Keratinocyte (primary cell): Measurements from ENCODE around the gene MIS12. TPM values are rescaled to one million over a fixed set of nuclear protein-coding genes. Genes with fewer than 3 reads are reported as not detected.

Source experiments
- DNase-seq: peaks from one replicate; pipeline ENCODE4 v3.0.0-alpha.2; 2011; ENCODE audit warnings: low read depth, missing footprints, low spot score
- FAIRE-seq: peaks from 2 replicates; lab custom pipeline; 2011; peaks lifted over from hg19 to GRCh38; lab: Jason Lieb, UNC
- H2AFZ ChIP-seq: 2 replicates; pipeline ENCODE4 v1.6.0; 2012; ENCODE audit warnings: low read length, control low read depth, inconsistent platforms; ENCODE audit not compliant: control insufficient read depth
- H3K27ac ChIP-seq: 2 replicates; pipeline ENCODE4 v1.5.1; 2011; ENCODE audit warnings: low read length; ENCODE audit not compliant: control insufficient read depth, insufficient read depth
- H3K27me3 ChIP-seq: 3 replicates; pipeline ENCODE4 v1.6.0; 2011; ENCODE audit warnings: low read length; ENCODE audit not compliant: control insufficient read depth, insufficient read depth; ENCODE audit errors: extremely low read depth
- H3K36me3 ChIP-seq, 2 experiments: 2 replicates in 1 of 2; 3 replicates in 1 of 2; pipeline ENCODE4 v1.5.1; 2011; ENCODE audit warnings: low read length in 2 of 2, mild to moderate bottlenecking in 1 of 2; ENCODE audit not compliant: control insufficient read depth in 2 of 2, insufficient read depth in 2 of 2; ENCODE audit errors: extremely low read depth in 1 of 2
- H3K4me1 ChIP-seq: 3 replicates; pipeline ENCODE4 v1.5.1; 2011; ENCODE audit warnings: low read length; ENCODE audit not compliant: control insufficient read depth, insufficient read depth; ENCODE audit errors: extremely low read depth
- H3K4me2 ChIP-seq: 3 replicates; pipeline ENCODE4 v1.6.0; 2011; ENCODE audit warnings: low read depth, low read length; ENCODE audit not compliant: control insufficient read depth, insufficient read depth; ENCODE audit errors: extremely low read depth
- H3K4me3 ChIP-seq, 3 experiments: fragments of 200-600 bp in 1 of 3; sonication (generic) in 1 of 3; 2 replicates in 2 of 3; 3 replicates in 1 of 3; pipeline ENCODE4 v1.5.1; 2011 to 2016; ENCODE audit warnings: low read length in 3 of 3, mild to moderate bottlenecking in 3 of 3, control low read depth in 2 of 3, inconsistent platforms in 1 of 3, low read depth in 1 of 3, mixed read lengths in 1 of 3, mixed run types in 1 of 3, moderate library complexity in 1 of 3; ENCODE audit not compliant: control insufficient read depth in 2 of 3, insufficient read depth in 2 of 3; ENCODE audit errors: extremely low read depth in 1 of 3
- H3K79me2 ChIP-seq: 2 replicates; pipeline ENCODE4 v1.6.0; 2012; ENCODE audit warnings: low read length; ENCODE audit not compliant: control insufficient read depth, insufficient read depth
- H3K9ac ChIP-seq: 3 replicates; pipeline ENCODE4 v1.6.0; 2011; ENCODE audit warnings: low read length; ENCODE audit not compliant: control insufficient read depth, insufficient read depth; ENCODE audit errors: extremely low read depth
- H3K9me1 ChIP-seq: 3 replicates; pipeline ENCODE4 v1.6.0; 2011; ENCODE audit warnings: low read length; ENCODE audit not compliant: control insufficient read depth, insufficient read depth; ENCODE audit errors: extremely low read depth
- H3K9me3 ChIP-seq: 2 replicates; pipeline ENCODE4 v1.5.1; 2012; ENCODE audit warnings: low read depth, low read length; ENCODE audit not compliant: control insufficient read depth
- H4K20me1 ChIP-seq: 3 replicates; pipeline ENCODE4 v1.6.0; 2011; ENCODE audit warnings: low read length; ENCODE audit not compliant: control insufficient read depth, insufficient read depth; ENCODE audit errors: extremely low read depth
- EZH2 ChIP-seq: IDR thresholded peaks from one replicate; pipeline ENCODE4 v1.6.1; 2012; ENCODE audit warnings: inconsistent platforms, mild to moderate bottlenecking, low read length, moderate library complexity
- dilution Hi-C: fragments of 300-500 bp; cut with MboI; formaldehyde crosslinking; loops from one replicate; pipeline ENCODE4 v1.7.0; 2020; ENCODE audit warnings: low sequenced_read_pairs; ENCODE audit not compliant: extremely low pct_ligation_motif_present
- polyA plus RNA-seq, 5 experiments: library from polyadenylated mRNA; depleted of rRNA in 3 of 5; stranded (reverse) in 3 of 5; stranded (forward) in 1 of 5; unstranded in 1 of 5; fragments of >200 nt; gene quantifications; 1 replicate in 1 of 5; 2 replicates in 3 of 5; 3 replicates in 1 of 5; pipeline versions ENCODE4 v1.2.1 to v1.2.3, GENCODE V29; 2011 to 2012; ENCODE audit warnings: missing spikeins in 2 of 5, low read depth in 1 of 5, low replicate concordance in 1 of 5
- TF ChIP-seq, protein P1 (sequence below), 3 experiments: IDR thresholded peaks in 1 of 3; conservative IDR thresholded peaks in 1 of 3; optimal IDR thresholded peaks in 1 of 3; 2 replicates in 2 of 3; 3 replicates in 1 of 3; pipeline versions ENCODE3 to v1.5.1; 2011; ENCODE audit warnings: low read length in 3 of 3, mild to moderate bottlenecking in 3 of 3, moderate library complexity in 2 of 3, control low read depth in 1 of 3, inconsistent platforms in 1 of 3; ENCODE audit not compliant: insufficient read depth in 2 of 3; ENCODE audit errors: extremely low read depth in 1 of 3

MIS12 gene
- polyA plus RNA-seq, 1 donor (not counting 4 experiments of a cell fraction or from before 2014, with no cell fraction given): 20.6 TPM

DNA sequence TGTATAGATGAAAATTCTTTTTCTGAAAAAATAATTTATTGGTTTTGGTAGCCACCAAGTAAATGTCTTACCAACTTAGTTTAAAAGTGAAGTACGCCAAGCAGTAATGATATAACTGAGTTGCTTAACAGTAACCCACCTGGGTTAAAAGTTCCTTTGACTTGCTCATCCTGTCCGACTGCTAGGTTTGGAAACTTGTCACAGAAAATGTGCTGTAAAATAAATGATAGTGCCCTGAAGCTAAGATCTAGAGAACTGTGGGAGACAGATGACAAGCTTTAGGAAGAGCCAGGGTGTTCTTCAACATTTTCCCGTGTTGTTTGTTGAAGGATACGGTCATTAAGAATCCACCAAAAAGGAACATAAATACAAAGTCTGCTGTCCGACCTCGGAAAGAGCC is 5.4 kb upstream of the MIS12 start:
- no peaks in the 10 kb centered on the region for H3K27me3 ChIP-seq
- H3K4me1 ChIP-seq: peaks cover 8% of the 10 kb centered on the region
- H2AFZ ChIP-seq: no peak overlapping the region
- FAIRE-seq (no peak), DNase-seq (no peak)
- no peak overlapping the region for H3K27ac ChIP-seq
- no peaks in the 10 kb centered on the region for H3K9me3 ChIP-seq
- TF ChIP-seq, protein P1, sequence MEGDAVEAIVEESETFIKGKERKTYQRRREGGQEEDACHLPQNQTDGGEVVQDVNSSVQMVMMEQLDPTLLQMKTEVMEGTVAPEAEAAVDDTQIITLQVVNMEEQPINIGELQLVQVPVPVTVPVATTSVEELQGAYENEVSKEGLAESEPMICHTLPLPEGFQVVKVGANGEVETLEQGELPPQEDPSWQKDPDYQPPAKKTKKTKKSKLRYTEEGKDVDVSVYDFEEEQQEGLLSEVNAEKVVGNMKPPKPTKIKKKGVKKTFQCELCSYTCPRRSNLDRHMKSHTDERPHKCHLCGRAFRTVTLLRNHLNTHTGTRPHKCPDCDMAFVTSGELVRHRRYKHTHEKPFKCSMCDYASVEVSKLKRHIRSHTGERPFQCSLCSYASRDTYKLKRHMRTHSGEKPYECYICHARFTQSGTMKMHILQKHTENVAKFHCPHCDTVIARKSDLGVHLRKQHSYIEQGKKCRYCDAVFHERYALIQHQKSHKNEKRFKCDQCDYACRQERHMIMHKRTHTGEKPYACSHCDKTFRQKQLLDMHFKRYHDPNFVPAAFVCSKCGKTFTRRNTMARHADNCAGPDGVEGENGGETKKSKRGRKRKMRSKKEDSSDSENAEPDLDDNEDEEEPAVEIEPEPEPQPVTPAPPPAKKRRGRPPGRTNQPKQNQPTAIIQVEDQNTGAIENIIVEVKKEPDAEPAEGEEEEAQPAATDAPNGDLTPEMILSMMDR (optimal IDR thresholded peaks at IDR 0.05 in 1 of 3, IDR thresholded peaks at IDR 0.05 in 1 of 3, conservative IDR thresholded peaks at IDR 0.05 in 1 of 3; ENCODE audit: extremely low read depth in 1 of 3, insufficient read depth in 2 of 3, low read length in 3 of 3): no peak
- TF ChIP-seq EZH2: no peak
- peaks cover 42% of the 10 kb centered on the region for H3K79me2 ChIP-seq
- no peaks in the 10 kb centered on the region for H3K9me1 ChIP-seq
- H4K20me1 ChIP-seq: no peaks in the 10 kb centered on the region
- H3K36me3 ChIP-seq: peaks cover 16 to 43% of the 10 kb centered on the region in 2 experiments
- no peak overlapping the region for H3K4me3 ChIP-seq
- dilution Hi-C loops: no loop called here
- H3K4me2 ChIP-seq: no peak overlapping the region
- H3K9ac ChIP-seq: no peak overlapping the region

DNA sequence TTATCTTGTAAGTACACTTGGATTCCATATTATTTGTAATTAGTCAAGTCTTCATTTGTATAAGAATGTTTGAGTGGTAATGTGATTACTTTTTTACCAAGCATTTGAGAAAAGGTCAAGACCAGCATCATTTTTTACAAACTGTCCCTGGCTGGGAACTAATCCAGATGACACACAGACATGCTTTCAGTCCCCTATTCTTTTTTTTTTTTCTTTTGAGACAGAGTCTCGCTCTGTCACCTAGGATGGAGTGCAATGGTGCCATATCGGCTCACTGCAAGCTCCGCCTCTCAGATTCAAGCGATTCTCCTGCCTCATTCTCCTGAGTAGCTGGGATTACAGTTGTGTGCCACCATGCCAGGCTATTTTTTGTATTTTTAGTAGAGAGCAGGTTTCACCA is 4.9 kb upstream of the MIS12 start:
- no peak overlapping the region for H2AFZ ChIP-seq
- dilution Hi-C loops: no loop called here
- DNase-seq: no peak
- H3K4me1 ChIP-seq: peaks cover 8% of the 10 kb centered on the region
- H3K9ac ChIP-seq: no peak overlapping the region
- no peak overlapping the region for H3K27ac ChIP-seq
- peaks cover 42% of the 10 kb centered on the region for H3K79me2 ChIP-seq
- H3K36me3 ChIP-seq: peaks cover 16 to 43% of the 10 kb centered on the region in 2 experiments
- no peak for FAIRE-seq
- no peaks in the 10 kb centered on the region for H4K20me1 ChIP-seq
- H3K4me3 ChIP-seq: no peak overlapping the region
- H3K9me3 ChIP-seq: no peaks in the 10 kb centered on the region
- H3K27me3 ChIP-seq: no peaks in the 10 kb centered on the region
- no peak for TF ChIP-seq EZH2
- TF ChIP-seq, protein P1 (optimal IDR thresholded peaks at IDR 0.05 in 1 of 3, IDR thresholded peaks at IDR 0.05 in 1 of 3, conservative IDR thresholded peaks at IDR 0.05 in 1 of 3; ENCODE audit: extremely low read depth in 1 of 3, insufficient read depth in 2 of 3, low read length in 3 of 3): no peak
- no peak overlapping the region for H3K4me2 ChIP-seq
- no peaks in the 10 kb centered on the region for H3K9me1 ChIP-seq
